GM12801 (cell line): Measurements from ENCODE around the gene INPP5A.

Source experiments
- CTCF ChIP-seq: IDR thresholded peaks from one replicate; pipeline ENCODE4 v1.5.1; 2011; ENCODE audit warnings: control low read depth; ENCODE audit not compliant: insufficient read length; ENCODE audit errors: extremely low read depth

The INPP5A gene

GRCh38 chr10:132648072-132648850 is 110.7 kb downstream of the INPP5A start:
- TF ChIP-seq CTCF = no peak

- no peak for TF ChIP-seq CTCF
Observed at GRCh38 chr10:132648851-132649528, 111.4 kb downstream of the INPP5A start.

- TF ChIP-seq CTCF = no peak
Observed at GRCh38 chr10:132649651-132650360, 112.2 kb downstream of the INPP5A start.

GRCh38 chr10:132650611-132651250 is 113.1 kb downstream of the INPP5A start:
- TF ChIP-seq CTCF = no peak

GRCh38 chr10:132651511-132652029 is 114.0 kb downstream of the INPP5A start:
- no peak for TF ChIP-seq CTCF

GRCh38 chr10:132652446-132652845 is 114.9 kb downstream of the INPP5A start:
- TF ChIP-seq CTCF = no peak

GRCh38 chr10:132652936-132653590 is 115.5 kb downstream of the INPP5A start:
- no peak for TF ChIP-seq CTCF
